ENCODE measurements around the gene C4B.

Gene C4B

DNA sequence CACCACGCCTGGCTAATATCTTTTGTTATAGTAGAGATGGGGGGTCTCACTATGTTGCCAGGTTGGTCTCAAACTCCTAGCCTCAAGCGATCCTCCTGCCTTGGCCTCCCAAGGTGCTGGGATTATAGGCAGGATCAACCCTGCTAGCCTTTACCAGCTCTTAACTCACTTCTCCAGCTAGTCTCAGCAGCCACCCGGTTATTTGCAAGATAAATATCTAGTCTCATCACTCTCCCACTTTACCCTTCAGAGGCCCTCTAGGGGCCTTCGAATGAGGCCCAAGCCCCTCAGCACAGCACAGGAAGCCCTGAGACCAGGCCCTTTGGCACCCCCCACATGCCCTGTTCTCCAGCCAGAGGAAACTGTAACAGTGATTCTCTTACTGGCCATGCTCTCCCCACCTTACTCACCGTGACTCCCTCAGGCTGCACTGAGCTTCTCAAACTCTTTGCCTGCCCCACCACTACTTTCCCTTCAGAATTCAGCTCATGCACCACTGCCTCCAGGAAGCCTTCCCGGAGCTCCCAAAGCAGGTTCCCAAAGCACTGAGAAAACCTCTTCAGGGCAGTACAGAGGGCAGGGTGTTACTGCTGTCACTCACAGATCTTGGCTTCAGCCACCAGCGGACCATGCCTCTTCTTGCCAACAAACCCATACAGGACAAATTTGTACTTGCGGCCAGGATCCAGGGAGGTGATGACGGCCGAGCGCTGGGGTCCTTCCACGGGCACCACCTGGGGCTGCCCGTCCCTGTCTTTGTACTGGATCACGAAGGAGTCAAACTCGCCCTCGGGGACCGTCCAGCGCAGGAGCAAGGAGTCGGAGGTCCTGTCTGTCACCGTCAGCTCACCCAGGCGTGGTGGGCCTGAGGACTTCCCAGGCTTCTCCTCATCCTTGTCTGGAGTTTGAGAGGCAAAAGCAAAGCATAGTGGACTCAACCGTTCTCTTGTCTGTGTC lies 69.5 kb downstream of the C4B start:
- no peak overlapping the region for H3K4me3 ChIP-seq (ENCODE audit: low read depth, low read length)
- in situ Hi-C loops (cut with HindIII; ENCODE audit: low sequenced_read_pairs), result no loop called here
- TF ChIP-seq, protein P1, sequence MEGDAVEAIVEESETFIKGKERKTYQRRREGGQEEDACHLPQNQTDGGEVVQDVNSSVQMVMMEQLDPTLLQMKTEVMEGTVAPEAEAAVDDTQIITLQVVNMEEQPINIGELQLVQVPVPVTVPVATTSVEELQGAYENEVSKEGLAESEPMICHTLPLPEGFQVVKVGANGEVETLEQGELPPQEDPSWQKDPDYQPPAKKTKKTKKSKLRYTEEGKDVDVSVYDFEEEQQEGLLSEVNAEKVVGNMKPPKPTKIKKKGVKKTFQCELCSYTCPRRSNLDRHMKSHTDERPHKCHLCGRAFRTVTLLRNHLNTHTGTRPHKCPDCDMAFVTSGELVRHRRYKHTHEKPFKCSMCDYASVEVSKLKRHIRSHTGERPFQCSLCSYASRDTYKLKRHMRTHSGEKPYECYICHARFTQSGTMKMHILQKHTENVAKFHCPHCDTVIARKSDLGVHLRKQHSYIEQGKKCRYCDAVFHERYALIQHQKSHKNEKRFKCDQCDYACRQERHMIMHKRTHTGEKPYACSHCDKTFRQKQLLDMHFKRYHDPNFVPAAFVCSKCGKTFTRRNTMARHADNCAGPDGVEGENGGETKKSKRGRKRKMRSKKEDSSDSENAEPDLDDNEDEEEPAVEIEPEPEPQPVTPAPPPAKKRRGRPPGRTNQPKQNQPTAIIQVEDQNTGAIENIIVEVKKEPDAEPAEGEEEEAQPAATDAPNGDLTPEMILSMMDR (IDR thresholded peaks at IDR 0.05; ENCODE audit: low read depth, low read length, missing control alignments), result no peak
- no peak for DNase-seq (ENCODE audit: low read depth)

DNA sequence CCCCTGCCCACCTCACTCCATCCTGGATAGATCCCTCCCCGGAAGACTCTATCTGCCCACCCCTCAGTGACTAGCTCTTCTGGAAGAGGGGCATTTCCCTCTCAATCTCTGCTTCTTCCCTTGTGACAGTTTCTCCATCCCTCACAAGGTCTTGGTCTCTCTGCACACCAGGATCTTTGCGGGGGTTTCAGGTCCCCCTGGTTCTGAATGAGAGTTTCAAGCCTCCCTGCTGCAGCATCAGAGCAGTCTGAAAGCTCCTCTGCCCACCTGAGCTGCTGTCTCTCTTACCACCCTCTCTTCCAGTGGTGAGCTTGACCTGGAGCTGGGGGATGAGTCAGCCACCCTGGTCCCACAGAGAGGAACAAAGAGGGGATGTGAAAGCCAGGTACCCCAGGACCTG lies 70.2 kb downstream of the C4B start:
- in situ Hi-C loops (cut with HindIII; ENCODE audit: low sequenced_read_pairs), result no loop called here
- DNase-seq (ENCODE audit: low read depth), result no peak
- TF ChIP-seq, protein P1 (IDR thresholded peaks at IDR 0.05; ENCODE audit: low read depth, low read length, missing control alignments), result no peak
- no peak overlapping the region for H3K4me3 ChIP-seq (ENCODE audit: low read depth, low read length)
